ENCODE measurements around the gene KTI12.
A peak's percentile ranks its signal among the peaks of the same experiment; 100 is the strongest.
"Not testable (repeated sequence)": the region's sequence is repeated elsewhere in the genome, so short reads cannot be mapped to it uniquely, and the experiment has no call there.

Gene KTI12

DNA sequence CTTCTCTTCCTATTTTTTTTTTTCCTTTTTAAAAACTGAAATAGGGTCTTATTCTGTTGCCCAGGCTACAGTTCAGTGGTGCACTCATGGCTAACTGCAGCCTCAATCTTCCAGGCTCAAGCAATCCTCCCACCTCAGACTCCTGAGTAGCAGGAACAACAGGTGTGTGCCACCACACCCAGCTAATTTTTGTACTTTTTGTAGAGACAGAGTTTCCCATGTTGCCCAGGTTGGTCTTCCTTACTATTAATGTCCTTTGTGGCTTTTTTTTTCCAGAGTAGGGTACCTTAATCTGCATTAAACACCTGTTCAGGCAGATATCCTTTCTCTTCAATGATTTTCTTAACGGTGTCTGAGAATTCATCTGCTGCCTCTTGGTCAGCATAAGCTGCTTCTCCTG is 4.3 kb upstream of the KTI12 start:
- DNase-seq (ENCODE audit: low read depth): no peak

DNA sequence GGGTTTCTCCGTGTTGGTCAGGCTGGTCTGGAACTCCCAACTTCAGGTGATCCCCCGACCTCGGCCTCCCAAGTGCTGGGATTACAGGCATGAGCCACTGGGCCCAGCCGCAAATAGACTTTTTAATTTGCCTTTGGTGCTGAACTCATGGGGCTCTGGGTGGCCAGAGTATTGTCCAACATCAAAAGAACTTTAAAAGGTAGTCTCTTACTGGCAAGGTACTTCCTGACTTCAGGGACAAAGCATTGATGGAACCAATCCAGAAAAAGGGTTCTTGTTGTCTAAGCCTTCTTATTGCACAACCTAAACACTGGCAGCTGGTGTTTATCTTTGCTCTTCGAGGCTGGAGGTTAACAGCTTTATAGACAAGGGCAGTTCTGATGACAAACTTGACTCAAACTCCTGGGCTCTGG is 3.8 kb upstream of the KTI12 start:
- DNase-seq (ENCODE audit: low read depth): no peak

DNA sequence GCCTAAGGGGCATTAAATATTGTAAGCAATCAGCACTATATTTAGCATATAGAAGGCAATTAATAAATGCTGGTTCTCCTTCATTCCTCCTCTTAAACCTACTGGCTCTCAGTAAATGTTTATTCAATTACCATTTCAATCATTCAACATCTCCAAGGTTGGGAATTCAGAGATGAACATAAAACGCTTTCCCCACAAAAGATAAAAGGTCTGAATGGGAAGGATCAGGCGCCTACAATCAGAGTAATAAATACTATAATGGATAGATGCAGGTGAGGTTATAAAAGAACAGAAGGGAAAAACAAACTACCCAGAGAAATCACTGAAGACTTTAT is 407 bp upstream of the KTI12 start:
- no peak for DNase-seq (ENCODE audit: low read depth)

DNA sequence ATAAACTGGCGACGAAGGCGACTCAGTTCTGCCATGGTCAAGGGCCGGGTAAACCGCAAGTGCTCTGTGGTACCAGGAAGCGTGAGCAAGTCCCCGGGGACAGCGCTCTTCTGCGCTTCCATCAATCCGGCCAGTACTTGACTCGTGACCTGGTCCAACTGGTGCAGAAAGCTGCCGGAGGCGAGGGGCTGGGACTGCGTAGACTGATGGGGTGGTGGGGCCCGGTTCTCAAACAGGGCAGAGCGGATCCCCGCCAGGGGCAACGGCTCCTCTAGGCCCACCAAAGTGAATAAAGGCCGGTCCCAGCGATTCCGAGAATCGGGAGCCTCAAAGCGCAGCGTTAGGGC is 852 bp downstream of the KTI12 start:
- DNase-seq (ENCODE audit: low read depth): no peak

DNA sequence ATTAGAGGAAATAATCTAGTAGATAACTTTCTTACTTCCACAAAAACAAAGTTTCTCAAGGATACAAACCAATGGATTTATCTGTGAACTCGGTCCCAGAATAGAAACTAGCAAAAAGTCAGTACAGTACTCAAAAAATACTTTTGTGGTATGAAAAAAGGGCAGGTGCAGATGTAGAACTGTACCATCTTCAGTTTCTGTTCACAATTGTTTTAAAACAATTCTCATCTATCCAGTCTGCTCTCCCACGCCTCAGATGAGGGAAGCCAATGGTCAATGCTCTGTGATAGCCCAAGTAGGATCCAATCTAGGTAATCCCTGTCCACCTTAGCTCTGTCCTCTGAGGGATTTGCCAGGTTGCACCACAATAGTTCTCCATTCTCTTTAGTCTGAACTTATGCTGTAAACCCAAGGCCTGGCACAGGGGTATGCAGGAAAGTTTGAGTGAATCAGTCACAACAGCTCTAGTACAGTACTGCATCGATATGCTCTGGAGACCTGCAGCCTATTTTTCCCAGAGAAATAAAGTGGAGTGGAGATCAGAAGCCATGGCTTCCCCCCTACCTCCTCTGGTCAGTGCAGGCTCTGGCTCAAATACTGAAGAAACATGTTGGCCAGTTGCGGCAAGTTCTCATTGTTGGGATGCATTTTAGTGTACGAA is 1.4 kb downstream of the KTI12 start:
- no peak for DNase-seq (ENCODE audit: low read depth)

DNA sequence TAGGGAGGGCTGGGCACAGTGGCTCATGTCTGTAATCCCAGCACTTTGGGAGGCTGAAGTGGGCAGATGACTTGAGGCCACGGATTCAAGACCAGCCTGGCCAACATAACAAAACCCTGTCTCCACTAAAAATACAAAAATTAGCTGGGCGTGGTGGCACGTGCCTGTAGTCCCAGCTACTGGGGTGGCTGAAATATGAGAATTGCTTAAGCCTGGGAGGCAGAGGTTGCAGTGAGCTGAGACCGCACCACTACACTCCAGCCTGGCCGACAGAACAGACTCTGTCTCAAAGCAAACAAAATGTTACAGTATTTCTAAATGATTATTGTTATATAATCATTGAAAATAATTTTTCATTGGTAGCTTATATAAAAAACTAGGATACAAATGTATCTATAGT is 4.8 kb downstream of the KTI12 start:
- not testable (repeated sequence) for DNase-seq (ENCODE audit: low read depth)

DNA sequence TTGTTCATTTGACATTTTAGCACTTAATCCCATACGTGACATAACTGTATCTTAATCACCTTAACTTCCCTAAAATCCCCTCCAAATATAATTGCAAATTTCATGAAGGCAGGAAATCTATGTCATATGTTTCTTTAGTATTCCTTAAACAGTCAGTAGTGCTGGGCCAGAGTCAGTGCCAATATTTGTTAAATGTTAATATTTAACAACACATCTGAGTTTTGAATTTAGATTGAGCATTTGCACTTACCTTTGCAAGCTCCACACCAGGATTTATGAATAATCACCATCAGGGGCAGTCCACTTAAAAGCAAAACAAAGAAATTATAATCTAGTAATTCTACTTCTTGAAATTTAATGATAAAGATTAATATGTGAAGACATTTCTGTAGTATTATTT is 5.3 kb downstream of the KTI12 start:
- DNase-seq (ENCODE audit: low read depth): no peak

DNA sequence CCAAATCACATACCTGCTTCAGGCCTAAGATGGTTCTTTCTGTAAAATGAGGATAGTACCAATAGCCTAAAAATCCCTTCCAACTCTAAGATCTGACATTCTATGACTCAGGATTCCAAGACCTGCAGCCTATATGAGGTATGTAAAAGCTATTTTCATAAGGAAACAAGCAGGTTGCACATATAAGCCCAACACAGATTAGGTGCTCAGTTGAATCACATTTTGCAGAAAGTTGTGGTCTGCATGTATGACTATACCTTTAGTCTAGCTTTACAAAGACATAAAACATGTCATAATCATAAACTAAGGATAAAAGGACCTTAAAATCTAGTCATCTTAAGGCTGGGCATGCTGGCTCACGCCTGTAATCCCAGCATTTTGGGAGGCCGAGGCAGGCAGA is 7.3 kb downstream of the KTI12 start:
- no peak for DNase-seq (ENCODE audit: low read depth)

DNA sequence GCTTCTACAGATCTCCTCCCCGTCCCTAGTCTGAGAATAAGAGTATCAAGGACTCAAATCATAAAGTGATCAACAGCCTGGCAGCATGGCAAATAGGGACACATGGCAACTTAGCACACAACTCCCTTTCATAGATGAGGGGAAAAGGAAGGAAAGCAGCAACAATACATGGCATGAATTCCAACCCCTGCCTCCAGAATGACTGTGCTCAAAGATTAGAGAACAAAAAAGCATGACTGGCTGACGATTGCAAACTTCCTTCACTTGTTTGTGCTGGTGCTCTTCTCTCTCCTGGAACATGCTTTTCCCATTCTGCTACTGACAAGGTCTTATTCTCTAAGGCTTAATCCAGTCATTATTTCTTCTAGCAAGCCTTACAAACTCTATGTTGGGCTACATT is 11.5 kb downstream of the KTI12 start:
- no peak for DNase-seq (ENCODE audit: low read depth)

DNA sequence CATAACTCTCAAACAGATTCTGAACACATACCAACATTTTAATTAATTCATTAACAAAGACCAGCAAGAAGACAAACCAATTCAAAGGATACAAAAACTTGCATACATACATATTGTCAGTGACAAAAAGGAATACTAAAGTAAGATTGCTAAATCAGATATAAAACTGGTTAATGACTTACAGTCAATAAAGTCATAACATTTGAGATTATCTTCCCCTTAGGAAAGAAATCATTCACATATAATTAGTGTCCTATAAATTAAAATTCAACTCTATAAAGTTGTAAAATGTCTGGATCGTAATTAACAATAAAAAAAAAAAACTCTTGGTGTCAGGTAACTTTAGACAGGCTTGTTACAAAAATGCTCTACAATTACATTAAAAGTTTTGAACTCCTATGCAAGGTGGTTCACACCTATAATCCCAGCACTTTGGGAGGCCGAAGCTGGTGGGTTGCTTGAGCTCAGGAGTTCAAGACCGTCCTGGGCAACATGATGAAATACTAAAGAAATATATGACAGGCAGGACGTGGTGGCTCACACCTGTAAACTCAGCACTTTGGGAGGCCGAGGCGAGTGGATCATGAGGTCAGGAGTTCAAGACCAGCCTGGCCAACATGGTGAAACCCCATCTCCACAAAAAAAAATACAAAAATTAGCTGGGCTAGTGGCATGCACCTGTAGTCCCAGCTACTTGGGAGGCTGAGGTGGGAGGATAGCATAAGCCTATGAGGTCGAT is 25.4 kb downstream of the KTI12 start:
- no peak for DNase-seq (ENCODE audit: low read depth)

DNA sequence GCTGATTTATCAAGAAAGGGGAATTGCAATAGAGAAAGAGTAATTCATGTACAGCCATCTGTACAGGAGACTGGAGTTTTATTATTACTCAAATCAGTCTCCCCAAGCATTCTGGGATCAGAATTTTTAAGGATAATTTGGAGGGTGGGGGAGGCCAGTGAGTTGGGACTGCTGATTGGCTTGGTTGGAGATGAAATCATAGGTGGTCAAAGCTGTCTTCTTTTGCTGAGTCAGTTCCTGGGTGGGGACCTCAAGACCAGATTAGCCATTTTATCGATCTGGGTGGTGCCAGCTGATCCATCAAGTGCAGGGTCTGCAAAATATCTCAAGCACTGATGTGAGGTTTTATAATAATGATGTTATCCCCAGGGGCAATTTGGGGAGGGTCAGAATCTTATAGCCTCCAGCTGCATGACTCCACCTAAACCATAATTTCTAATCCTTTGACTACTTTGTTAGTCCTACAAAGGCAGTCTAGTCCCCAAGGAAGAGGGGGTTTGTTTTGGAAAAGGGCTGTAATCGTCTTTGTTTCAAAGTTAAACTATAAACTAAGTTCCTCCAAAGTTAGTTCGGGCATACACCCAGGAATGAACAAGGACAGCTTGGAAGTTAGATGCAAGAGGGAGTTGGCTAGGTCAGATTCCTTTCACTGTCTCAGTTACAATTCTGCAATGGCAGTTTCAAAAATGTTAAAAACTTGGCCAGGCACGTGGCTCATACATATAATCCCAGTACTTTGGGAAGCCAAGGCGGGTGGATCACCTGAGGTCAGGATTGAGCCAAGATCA is 26.2 kb downstream of the KTI12 start:
- DNase-seq (ENCODE audit: low read depth): no peak

DNA sequence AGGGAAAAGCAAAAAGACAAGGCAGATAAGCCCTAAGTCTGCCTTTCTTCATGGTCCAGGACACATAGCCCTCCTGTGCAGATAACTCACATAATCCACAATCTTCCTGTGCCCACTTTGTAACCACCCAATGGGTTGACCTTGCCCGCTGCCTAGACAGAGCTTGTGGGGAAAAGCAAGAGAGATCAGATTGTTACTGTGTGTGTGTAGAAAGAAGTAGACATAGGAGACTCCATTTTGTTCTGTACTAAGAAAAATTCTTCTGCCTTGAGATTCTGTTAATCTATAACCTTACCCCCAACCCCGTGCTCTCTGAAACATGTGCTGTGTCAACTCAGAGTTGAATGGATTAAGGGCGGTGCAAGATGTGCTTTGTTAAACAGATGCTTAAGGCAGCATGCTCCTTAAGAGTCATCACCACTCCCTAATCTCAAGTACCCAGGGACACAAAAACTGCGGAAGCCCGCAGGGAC is 27.5 kb downstream of the KTI12 start:
- not testable (repeated sequence) for DNase-seq (ENCODE audit: low read depth)

DNA sequence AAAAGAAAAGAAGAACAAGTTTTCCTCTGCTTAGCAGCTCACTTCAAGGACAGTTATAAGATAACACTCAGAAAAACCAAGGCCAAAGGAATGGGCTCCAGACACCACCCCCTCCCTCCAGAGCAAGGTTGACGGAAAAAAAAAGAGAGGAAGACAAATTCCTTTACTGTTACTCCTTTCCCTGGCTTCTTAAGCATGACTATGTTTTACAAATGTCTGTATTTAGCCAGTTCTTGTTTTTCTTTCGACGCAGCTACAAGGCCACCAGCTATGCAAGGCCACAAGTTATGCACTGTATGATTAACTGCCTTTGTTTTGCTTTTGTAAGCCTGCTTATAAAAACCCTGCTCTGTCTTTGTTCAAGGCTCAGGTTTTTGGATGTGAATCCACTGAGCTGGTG is 28.1 kb downstream of the KTI12 start:
- not testable (repeated sequence) for DNase-seq (ENCODE audit: low read depth)

DNA sequence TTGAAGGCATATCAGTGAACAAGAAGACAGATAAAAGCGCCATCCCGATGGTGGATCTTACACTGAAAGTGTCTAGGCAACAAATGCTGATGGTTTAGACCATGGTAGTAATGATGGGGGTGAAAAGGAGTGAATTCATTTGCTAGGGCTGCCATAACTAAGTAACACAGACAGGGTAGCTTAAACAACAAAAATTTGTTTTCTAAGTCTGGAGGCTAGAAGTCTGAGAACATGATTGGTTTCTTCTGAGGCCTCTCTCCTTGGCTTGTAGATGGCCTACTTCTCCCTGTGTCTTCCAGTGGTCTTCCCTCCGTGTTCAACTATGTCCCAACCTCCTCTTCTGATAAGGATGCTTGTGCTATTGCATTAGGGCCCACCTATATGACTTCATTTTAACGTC is 29.7 kb downstream of the KTI12 start:
- DNase-seq (ENCODE audit: low read depth): no peak

DNA sequence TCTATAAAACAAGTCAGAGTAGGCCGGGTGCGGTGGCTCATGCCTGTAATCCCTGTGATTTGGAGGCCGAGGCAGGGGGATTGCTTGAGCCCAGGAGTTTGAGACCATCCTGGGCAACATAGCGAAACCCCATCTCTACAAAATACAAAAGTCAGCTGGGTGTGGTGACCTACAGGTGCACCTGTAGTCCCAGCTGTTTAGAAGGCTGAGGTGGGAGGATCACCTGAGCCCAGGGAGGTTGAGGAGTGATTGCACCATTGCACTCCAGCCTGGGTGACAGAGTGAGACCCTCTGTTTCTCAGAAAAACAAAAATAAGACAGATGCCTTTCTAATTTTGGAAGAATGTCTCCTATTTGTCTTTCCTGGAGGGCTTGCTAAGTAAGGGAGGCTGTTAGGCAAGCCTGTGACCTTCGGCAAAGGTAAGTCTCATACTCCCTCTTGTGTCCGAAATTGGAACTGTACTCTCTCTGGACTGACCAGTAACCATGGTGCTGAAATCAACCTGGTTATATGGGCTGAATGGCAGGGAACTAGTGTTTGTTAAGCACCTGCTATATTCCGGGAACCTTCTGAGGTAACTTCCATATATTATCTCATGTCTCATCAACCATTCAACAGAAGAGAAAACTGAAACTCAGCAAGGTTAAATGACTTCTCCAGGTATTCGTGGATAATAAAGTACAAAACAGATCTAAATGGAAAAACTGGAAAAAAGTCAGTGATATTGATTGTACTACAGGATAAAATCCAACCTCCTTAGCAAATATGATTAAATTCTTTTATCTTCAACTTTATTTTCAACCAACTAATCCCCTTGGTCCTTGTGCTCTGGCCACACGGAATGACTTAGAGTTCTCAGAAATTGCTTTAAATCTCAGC is 31.3 kb downstream of the KTI12 start:
- DNase-seq (ENCODE audit: low read depth): peak; percentile 15

DNA sequence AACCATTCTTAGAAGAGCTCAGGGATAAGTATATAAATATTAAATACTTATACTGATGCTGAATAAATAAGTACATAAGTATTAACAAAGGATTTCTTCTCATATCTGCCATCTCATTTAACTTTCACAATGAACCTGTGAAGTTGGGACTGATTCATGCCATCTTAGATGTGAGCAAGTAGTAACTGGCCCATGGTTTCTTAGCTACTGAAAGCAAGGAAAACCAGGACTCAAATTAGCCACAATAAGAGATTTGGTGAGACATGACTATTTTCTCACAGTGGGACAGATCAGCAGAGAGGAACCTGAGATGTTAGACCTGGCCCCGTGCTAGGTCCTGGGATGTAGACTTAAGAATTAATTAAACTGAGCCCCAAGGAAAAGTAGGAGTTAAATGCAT is 34.9 kb downstream of the KTI12 start:
- DNase-seq (ENCODE audit: low read depth): no peak

DNA sequence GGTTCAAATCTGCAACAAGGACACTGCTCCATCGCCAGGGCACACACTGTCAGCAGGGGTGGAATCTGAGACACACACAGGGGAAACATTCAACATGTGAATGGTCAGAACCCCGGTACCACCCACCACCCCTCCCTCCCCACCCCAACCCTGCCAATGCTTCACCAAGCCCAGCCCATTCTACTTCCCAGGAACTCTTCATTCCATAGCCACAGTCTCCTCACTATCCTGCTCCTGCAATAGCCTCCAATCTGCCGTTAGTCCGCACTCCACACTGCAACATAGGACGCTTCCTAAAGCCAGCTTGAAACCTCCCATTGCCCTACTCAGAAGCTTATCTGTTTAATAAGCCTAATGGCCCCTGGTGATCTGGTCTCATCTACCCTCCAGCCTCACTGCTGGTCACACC is 35.6 kb downstream of the KTI12 start:
- no peak for DNase-seq (ENCODE audit: low read depth)

DNA sequence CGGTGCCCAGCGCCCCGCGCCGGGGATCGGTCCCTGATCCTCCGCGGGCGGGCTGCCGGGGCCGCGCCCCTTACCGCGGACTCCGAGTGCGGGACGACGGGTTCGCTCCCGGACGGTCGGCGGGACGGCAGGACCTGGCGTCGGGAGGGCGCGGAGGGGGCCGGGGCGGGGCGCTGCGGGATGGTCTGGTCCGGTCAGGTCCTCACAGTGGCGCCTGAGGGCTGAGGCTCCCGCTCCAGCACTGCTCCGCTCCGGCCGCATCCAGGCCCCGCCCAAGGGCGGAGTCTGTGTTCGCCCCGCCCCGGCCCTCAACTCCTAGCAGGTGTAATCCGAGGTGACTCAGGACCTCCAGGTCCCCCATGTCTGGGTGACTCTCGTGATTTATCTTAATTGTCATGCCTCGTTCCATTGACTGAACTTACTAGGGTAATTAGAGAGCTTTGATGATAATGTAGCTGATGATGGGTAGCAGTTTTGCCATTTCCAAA is 43.1 kb downstream of the KTI12 start, which contains the start of gene RAB3B:
RAB3B (minus strand) TSS at position 223 of the 488 bp plus-strand sequence. CDS start 13,583 bp downstream, outside the sequence.
- peak; percentile 60 for DNase-seq (ENCODE audit: low read depth)

DNA sequence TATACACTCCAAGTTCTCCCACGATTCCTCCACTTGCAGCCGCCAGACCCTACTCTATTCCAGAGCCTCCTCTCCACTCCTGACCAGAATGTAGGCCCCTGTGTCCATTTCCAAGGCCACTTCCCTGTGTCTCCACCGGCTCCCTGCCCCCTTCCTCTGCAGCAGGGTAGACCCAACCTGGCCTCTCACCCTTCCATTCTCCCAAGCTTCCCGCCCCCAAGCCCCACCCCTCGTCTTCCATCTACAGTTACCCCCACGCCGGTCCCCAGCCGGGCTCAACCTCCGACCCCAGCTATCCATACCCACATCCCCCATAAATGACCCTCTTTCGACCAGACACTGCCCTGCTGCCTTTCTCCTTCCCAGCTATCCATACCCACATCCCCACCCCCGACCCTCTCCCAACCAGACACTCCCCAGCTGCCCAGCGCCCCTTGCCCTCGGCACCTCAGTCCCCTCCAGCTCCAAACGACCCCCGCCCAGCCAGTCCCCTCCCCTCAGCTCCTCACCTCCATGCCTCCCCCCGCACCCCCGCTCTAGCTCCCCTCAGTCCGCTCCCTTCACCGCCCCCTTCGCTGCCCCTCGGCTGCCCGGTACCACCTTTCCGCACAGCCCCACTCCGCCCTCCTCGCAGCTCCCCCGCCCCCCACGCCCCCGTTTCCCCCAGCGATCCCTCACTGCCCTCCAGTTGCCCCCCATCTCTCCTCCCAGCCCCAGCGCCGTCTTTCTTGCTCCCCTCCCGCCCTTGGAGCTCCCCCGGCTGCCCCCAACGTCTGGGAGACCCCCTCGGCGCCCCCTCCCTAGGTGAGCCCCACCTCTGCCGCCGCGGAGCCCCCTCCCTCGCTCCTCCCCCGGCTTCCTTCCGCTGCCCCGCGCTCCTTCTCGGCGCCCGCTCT is 43.8 kb downstream of the KTI12 start:
- no peak for DNase-seq (ENCODE audit: low read depth)

DNA sequence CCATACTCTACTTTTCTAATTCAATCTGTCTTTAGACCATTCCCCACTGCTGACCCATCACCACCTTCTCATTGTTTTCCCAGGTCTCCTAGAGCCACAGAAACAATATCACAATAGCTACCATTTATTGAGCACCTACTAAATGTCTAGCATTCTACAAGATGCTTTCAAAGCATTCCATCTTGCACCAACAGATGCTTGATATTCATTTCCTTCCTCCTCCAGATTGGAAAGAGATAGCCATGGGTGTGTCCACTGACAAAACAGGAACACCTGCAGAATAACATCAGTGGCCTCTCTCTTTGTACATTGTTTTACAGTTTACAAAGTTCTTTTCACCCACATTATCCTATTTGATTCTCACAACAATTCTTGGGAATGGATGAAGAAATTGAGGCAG is 45.4 kb downstream of the KTI12 start:
- DNase-seq (ENCODE audit: low read depth): no peak

DNA sequence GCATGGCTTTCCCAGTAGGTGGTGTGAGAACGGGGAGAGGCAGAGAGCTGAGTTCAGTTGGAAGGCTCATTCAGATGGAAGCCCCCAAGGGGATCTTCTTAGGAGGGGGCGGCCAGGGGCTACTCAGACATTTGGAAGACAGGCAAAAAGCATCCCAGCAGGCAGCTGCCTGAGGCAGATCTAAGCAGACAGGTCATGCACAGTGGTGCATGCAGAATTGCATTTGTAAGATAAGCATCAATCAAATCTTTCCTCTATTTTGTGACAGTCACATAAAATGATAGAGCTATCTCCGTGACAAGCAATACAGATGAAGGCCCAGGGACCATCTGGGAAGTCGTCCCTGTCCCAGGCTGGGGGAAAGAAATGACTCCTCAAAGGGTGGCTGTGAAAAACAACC is 46.9 kb downstream of the KTI12 start:
- DNase-seq (ENCODE audit: low read depth): no peak

Measured in T follicular helper cell (primary cell).